Esophagus muscularis mucosa (tissue), 4 donors: ENCODE data around the gene GNA15. TPM values are rescaled to one million over a fixed set of nuclear protein-coding genes. Genes with fewer than 3 reads are reported as not detected.
"Not testable (repeated sequence)": the region's sequence is repeated elsewhere in the genome, so short reads cannot be mapped to it uniquely, and the experiment has no call there.

Source experiments
- DNase-seq: peaks from one replicate; pipeline ENCODE4 v3.0.0-alpha.2; 2017; ENCODE audit errors: extremely low spot score
- H3K27ac ChIP-seq, 4 donors: fragments of 200-600 bp; sonication (generic); replicated peaks in 1 of 4; 1 replicate in 3 of 4; 2 replicates in 1 of 4; pipeline ENCODE4 v1.5.1; 2016 to 2019; ENCODE audit warnings: mild to moderate bottlenecking in 1 of 4
- H3K27me3 ChIP-seq, 4 donors: fragments of 200-600 bp; sonication (generic); one replicate each; pipeline versions ENCODE4 v1.5.1 to v1.6.0; 2016 to 2019
- H3K36me3 ChIP-seq, 4 donors: fragments of 200-600 bp; sonication (generic); one replicate each; pipeline ENCODE4 v1.5.1; 2016 to 2019
- H3K4me1 ChIP-seq, 4 donors: fragments of 200-600 bp; sonication (generic); one replicate each; pipeline ENCODE4 v1.5.1; 2016 to 2019
- H3K4me3 ChIP-seq, 4 donors: fragments of 200-600 bp; sonication (generic); 1 replicate in 2 of 4; 2 replicates in 2 of 4; pipeline ENCODE4 v1.5.1; 2016 to 2019; ENCODE audit warnings: mild to moderate bottlenecking in 4 of 4, moderate library complexity in 1 of 4
- H3K9me3 ChIP-seq, 4 donors: fragments of 200-600 bp; sonication (generic); 1 replicate in 3 of 4; 2 replicates in 1 of 4; pipeline ENCODE4 v1.5.1; 2016 to 2019
- CTCF ChIP-seq, 3 experiments: fragments of 200-600 bp in 2 of 3; fragments of 450-650 bp in 1 of 3; sonication (generic) in 2 of 3; IDR thresholded peaks; one replicate each; pipeline ENCODE4 v1.5.1; 2017 to 2019; ENCODE audit warnings: antibody characterized with exemption in 3 of 3, mild to moderate bottlenecking in 2 of 3, moderate library complexity in 1 of 3
- EP300 ChIP-seq: sonication (generic); formaldehyde crosslinking; IDR thresholded peaks from one replicate; pipeline ENCODE4 v1.6.1; 2017; ENCODE audit warnings: antibody characterized with exemption
- POLR2A ChIP-seq: fragments of 450-650 bp; IDR thresholded peaks from one replicate; pipeline ENCODE4 v1.6.1; 2017; ENCODE audit warnings: antibody characterized with exemption, moderate library complexity, mild to moderate bottlenecking, low read depth
- POLR2AphosphoS5 ChIP-seq, 2 donors: sonication (generic); formaldehyde crosslinking; IDR thresholded peaks; one replicate each; pipeline ENCODE4 v1.6.1; 2017; ENCODE audit warnings: antibody characterized with exemption in 2 of 2
- WGBS: methylation state at CpG from one replicate; pipeline ENCODE4 v1.1.5; 2018; 5-methylcytosine and 5-hydroxymethylcytosine counted together
- intact Hi-C: fragments of 100-400 bp; cut with DNase I; formaldehyde crosslinking; loops from one replicate; pipeline ENCODE4 v1.15.1; 2023
- total RNA-seq, 4 donors: library from RNA; depleted of rRNA; stranded (reverse); fragments of >200 nt; gene quantifications; one replicate each; pipeline versions ENCODE4 v1.1.0 to v1.2.1, GENCODE V29; 2016

GNA15 gene
- total RNA-seq, 4 donors from 2014 or later = 4.3 to 13.8 (median 5.3) TPM

- Histone ChIP-seq H3K4me3 (no peak overlapping the region), H3K27ac (no peak overlapping the region), H3K36me3 (peaks cover 0 to 75% (median 54%) of the 10 kb centered on the region in 4 donors), H3K27me3 (no peaks in the 10 kb centered on the region), H3K9me3 (no peaks in the 10 kb centered on the region), H3K4me1 (no peaks in the 10 kb centered on the region)
- no peak for TF ChIP-seq POLR2A
- no peak for TF ChIP-seq POLR2AphosphoS5 (IDR thresholded peaks at IDR 0.05)
- TF ChIP-seq CTCF (IDR thresholded peaks at IDR 0.05) = no peak
- no peak for TF ChIP-seq EP300
- 98% methylated on average over 11 of the region's 14 CpGs for WGBS
- DNase-seq = no peak
- intact Hi-C loops = no loop called here
These were observed 61.0 kb downstream of the GNA15 start for GRCh38 chr19:3196933-3197205.

- no peaks in the 10 kb centered on the region for H3K4me1 ChIP-seq
- H3K27ac ChIP-seq = no peak overlapping the region
- peaks cover 0 to 75% (median 55%) of the 10 kb centered on the region in 4 donors for H3K36me3 ChIP-seq
- H3K9me3 ChIP-seq = no peaks in the 10 kb centered on the region
- no peak overlapping the region for H3K4me3 ChIP-seq
- TF ChIP-seq POLR2AphosphoS5 (IDR thresholded peaks at IDR 0.05) = no peak
- TF ChIP-seq CTCF (IDR thresholded peaks at IDR 0.05) = no peak
- no peak for TF ChIP-seq POLR2A
- TF ChIP-seq EP300 = no peak
- intact Hi-C loops = no loop called here
- H3K27me3 ChIP-seq = no peaks in the 10 kb centered on the region
- WGBS = 92% methylated on average over 18 of the region's 43 CpGs
- DNase-seq = no peak
These were observed 63.3 kb downstream of the GNA15 start for GRCh38 chr19:3198901-3199700.

- Histone ChIP-seq H3K4me1 (no peaks in the 10 kb centered on the region), H3K9me3 (no peaks in the 10 kb centered on the region), H3K27ac (no peak overlapping the region), H3K4me3 (no peak overlapping the region), H3K27me3 (no peaks in the 10 kb centered on the region), H3K36me3 (peaks cover 13 to 86% (median 67%) of the 10 kb centered on the region in 4 donors)
- 87% methylated on average over 31 of the region's 39 CpGs for WGBS
- TF ChIP-seq POLR2A (no peak), CTCF (IDR thresholded peaks at IDR 0.05) (no peak), EP300 (no peak), POLR2AphosphoS5 (IDR thresholded peaks at IDR 0.05) (no peak)
- intact Hi-C loops = no loop called here
- no peak for DNase-seq
These were observed 65.4 kb downstream of the GNA15 start for GRCh38 chr19:3201072-3201700.

GRCh38 chr19:3201911-3202310 lies 66.1 kb downstream of the GNA15 start:
- intact Hi-C loops = no loop called here
- no peaks in the 10 kb centered on the region for H3K9me3 ChIP-seq
- peaks cover 19 to 86% (median 68%) of the 10 kb centered on the region in 4 donors for H3K36me3 ChIP-seq
- TF ChIP-seq EP300 = no peak
- TF ChIP-seq POLR2A = no peak
- TF ChIP-seq POLR2AphosphoS5 (IDR thresholded peaks at IDR 0.05) = no peak
- TF ChIP-seq CTCF (IDR thresholded peaks at IDR 0.05) = no peak
- no peaks in the 10 kb centered on the region for H3K27me3 ChIP-seq
- no peak overlapping the region for H3K4me3 ChIP-seq
- H3K4me1 ChIP-seq = no peaks in the 10 kb centered on the region
- DNase-seq = no peak
- 100% methylated on average over 6 of the region's 14 CpGs for WGBS
- H3K27ac ChIP-seq = no peak overlapping the region

GRCh38 chr19:3202346-3202745 lies 66.5 kb downstream of the GNA15 start:
- TF ChIP-seq POLR2A = no peak
- no peak for TF ChIP-seq EP300
- TF ChIP-seq CTCF (IDR thresholded peaks at IDR 0.05) = no peak
- TF ChIP-seq POLR2AphosphoS5 (IDR thresholded peaks at IDR 0.05) = no peak
- Histone ChIP-seq H3K36me3 (peaks cover 23 to 86% (median 71%) of the 10 kb centered on the region in 4 donors), H3K4me1 (no peaks in the 10 kb centered on the region), H3K27me3 (no peaks in the 10 kb centered on the region), H3K27ac (no peak overlapping the region), H3K4me3 (no peak overlapping the region), H3K9me3 (no peaks in the 10 kb centered on the region)
- no peak for DNase-seq
- WGBS = 92% methylated on average over 12 of the region's 12 CpGs
- intact Hi-C loops = no loop called here

- H3K9me3 ChIP-seq, DNase-seq, H3K4me3 ChIP-seq, H3K27ac ChIP-seq, H3K4me1 ChIP-seq, H3K27me3 ChIP-seq, intact Hi-C loops: not testable (repeated sequence)
- H3K36me3 ChIP-seq = peaks cover 28 to 91% (median 77%) of the 10 kb centered on the region in 4 donors
- WGBS = 89% methylated on average over 7 of the region's 7 CpGs
These were observed 67.1 kb downstream of the GNA15 start for GRCh38 chr19:3202895-3203294.
